ENCODE data around the gene ADAM33.

Gene ADAM33

DNA sequence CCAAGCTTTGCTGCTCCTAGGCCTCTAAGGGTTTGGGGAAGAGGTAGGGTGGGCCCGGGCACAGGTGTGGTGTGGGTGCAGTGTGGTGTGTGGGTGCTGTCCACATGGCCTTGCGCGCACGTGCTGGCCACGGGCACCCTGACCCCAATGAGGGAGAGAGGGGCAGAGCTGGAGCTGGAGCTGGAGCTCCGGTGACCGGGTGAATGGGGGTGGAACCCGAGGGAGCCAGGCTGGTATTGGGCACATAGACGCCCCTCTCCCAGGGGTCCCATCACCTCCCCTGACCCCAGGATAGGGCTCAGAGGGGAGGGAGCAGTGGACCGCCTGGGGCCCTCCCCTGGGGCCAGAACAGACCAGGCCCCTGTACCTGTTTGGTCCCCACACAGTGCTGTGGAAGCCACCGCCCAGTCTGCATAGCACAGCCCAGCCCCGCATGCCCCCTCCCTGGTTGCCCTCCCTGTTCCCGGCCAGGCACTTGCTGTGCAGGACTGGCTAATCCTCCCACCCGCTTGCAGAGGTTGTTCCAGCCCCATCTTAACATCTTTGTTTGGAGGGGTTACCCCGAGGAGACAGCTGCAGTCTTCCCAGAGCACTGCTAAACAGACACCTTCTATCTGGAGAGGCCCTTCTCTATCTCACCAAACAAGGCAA lies 984 bp downstream of the ADAM33 start:
- FAIRE-seq (no peak), DNase-seq (ENCODE audit: insufficient read length) (no peak)
- no peak for TF ChIP-seq POLR2A (IDR thresholded peaks at IDR 0.05; ENCODE audit: low read depth, low read length)
- TF ChIP-seq POLR2AphosphoS5 (IDR thresholded peaks at IDR 0.05; ENCODE audit: low read depth, low read length), result no peak
- no peak for TF ChIP-seq TAF1 (IDR thresholded peaks at IDR 0.05; ENCODE audit: borderline replicate concordance, low read depth, low read length)

DNA sequence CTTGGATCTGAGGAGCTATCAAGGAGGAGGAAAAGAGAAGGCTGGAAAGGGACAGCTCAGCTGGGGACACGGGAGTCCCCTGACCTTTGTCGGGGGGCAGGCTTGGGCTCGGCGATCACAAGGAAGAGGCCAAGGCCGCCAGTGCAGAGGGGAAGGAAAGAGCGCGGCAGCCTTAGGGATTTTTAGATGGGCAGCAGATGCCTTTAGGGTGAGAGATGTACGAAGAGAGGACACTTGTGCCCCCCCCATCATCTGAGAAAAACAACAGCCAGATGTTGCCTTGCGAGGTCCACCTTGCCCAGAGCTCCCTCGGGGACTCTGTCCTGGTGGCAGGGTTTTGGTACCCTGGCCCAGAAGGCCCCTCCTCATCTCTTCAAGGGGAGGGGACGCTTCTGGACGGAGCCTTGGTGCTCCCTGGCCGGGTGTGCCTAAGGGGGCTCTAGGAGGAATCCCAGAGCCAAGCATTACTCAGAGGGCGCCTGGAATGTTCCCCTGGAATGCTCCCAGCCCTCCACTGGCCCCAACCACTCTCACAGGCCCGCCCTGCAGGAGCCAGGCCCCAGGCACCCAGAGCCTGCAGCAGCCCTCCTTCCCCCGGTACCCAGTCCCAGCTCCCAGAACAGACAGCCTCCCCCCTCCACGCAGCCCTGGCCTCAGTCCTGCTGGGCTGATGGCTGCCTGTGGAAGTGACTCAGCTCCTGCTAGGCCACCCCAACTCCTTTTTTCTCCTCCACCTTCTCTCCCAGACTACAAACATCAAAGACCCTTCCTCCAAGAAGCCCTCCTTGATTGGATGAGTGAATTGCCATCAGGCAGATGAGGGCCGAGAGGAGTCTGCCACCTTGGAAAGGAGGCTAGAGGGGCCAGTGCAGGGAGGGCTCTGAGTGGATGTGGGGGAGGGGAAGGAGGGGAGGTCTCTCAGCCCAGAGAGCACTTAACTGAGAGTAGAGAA lies 1.8 kb downstream of the ADAM33 start:
- FAIRE-seq (no peak), DNase-seq (ENCODE audit: insufficient read length) (no peak)
- no peak for TF ChIP-seq POLR2A (IDR thresholded peaks at IDR 0.05; ENCODE audit: low read depth, low read length)
- TF ChIP-seq TAF1 (IDR thresholded peaks at IDR 0.05; ENCODE audit: borderline replicate concordance, low read depth, low read length), result no peak
- TF ChIP-seq POLR2AphosphoS5 (IDR thresholded peaks at IDR 0.05; ENCODE audit: low read depth, low read length), result no peak

DNA sequence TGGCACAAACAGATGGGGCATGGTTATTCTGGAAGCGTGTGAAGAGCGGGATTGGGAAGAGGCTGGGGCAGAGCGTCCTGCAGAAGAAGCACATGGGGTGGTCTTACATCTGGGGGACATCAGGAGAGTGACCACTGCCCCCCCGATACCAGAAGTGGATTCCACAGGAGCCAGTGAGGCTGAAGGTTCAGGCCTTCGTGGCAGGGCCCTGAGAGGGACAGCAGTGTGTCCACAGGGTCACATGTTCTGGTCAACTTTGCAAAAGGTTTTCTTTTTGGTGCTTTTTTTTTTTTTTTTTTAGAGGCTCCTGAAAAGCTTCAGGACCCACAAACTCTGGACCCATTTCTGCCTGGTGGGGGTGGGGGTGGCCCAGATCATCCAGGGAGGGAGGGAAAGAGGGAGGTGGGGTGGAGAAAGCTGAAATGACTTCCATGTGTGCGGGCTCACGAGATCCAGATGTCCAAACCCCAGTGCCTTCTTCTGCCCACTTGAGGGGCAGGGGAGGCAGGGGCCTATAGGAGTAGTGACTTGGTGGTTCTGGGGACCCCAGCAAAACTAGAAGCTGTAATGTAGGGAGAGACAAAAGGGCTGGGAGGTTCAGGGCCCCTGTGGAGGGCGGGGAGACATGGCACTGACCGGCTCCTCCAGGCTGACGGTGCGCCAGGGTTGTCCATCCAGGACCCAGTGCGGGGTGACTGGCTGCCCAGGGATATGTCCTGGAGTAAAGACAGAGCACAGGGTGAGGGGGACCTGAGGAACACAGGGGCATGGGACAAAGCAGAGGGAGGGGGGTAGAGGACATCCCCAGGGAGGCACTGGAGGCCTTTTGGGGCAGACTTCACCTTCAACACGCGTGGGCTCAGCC lies 2.7 kb downstream of the ADAM33 start:
- DNase-seq (ENCODE audit: insufficient read length), result no peak
- TF ChIP-seq POLR2A (IDR thresholded peaks at IDR 0.05; ENCODE audit: low read depth, low read length), result no peak
- TF ChIP-seq POLR2AphosphoS5 (IDR thresholded peaks at IDR 0.05; ENCODE audit: low read depth, low read length), result no peak
- TF ChIP-seq TAF1 (IDR thresholded peaks at IDR 0.05; ENCODE audit: borderline replicate concordance, low read depth, low read length), result no peak
- FAIRE-seq, result no peak

DNA sequence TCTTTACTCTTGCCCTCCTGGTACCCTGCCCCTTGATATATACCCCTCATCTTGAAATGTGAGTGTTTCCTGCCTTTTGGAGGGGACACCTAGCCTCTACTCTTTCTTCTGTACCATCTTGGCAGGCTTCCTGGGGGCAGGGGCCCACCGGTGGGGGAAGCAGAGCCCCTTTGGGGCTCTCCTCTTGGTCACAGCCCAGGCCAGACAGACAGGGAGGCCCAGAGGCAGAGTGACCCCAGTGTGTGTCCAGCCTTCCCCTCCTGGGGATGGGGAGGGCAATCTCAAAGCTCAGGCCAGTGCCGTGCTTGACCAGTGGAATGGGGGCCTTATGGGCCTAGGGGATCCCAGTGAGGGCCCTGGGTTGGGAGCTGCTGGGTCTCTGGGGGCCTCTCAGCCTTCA lies 3.6 kb downstream of the ADAM33 start:
- DNase-seq (ENCODE audit: insufficient read length) (no peak), FAIRE-seq (no peak)
- TF ChIP-seq TAF1 (IDR thresholded peaks at IDR 0.05; ENCODE audit: borderline replicate concordance, low read depth, low read length), result no peak
- no peak for TF ChIP-seq POLR2A (IDR thresholded peaks at IDR 0.05; ENCODE audit: low read depth, low read length)
- no peak for TF ChIP-seq POLR2AphosphoS5 (IDR thresholded peaks at IDR 0.05; ENCODE audit: low read depth, low read length)

DNA sequence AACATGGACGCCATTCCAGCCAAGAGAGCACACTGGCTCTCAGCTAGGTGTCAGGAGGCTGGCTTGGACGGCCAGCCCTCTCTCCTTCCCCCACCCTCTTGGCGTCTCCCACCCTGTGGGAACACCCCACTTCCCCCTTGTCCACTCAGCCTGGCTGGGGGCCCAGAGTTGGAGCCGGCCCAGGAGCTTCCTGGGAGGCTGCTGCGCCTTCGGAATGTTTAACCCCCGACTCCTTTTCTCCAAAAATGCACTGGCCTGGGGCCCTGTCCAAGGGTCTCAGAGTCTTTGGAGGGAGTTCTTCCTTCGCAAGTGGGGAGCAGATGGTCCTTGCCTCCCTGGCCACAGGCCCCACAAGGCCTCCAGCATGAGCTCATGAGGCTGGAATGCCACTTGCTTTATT lies 4.1 kb downstream of the ADAM33 start:
- FAIRE-seq, result no peak
- no peak for TF ChIP-seq TAF1 (IDR thresholded peaks at IDR 0.05; ENCODE audit: borderline replicate concordance, low read depth, low read length)
- no peak for TF ChIP-seq POLR2A (IDR thresholded peaks at IDR 0.05; ENCODE audit: low read depth, low read length)
- TF ChIP-seq POLR2AphosphoS5 (IDR thresholded peaks at IDR 0.05; ENCODE audit: low read depth, low read length), result no peak
- DNase-seq (ENCODE audit: insufficient read length), result no peak

DNA sequence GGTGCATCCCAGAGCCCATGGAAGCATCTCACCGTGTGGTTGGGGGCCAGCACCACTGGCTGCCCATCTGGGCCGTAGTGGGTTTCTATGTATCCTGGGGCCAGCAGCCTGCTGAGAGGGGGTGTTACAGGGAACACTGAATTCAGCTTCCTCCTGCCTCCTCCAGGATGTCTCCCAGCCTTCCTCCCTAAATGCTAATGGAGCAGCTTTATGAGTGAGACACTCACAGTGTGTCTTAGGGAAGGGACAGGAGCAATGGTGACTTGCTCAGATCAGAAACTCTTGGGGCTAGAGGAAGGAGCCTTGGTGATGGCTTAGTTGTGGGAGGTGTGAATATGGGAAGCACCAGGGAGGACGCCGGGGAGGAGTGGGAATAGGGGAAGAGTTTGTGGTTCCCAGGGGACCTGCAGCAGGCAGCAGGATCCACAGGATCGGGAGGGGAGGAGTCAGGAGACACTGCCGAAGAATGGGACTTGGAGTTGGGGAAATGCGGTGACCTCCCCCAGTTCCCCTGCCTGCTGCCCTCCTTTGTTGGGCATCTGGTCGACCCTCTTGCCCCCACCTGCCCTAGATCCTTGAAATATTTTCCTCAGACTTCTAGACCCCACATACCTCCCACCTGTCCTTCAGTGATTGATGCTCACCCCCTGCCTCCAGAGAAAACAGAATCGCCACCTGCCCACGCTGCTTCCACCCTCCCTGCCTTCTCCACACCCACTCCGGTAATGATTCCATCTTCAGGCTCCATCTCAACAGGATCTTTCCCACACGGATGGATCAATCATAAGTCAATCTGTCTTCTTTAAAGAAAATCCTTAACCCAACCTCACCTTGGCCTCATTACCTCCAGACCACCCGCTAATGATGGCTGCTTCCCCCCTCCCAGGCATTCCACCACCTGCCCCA lies 6.6 kb downstream of the ADAM33 start:
- FAIRE-seq (no peak), DNase-seq (ENCODE audit: insufficient read length) (no peak)
- TF ChIP-seq TAF1 (IDR thresholded peaks at IDR 0.05; ENCODE audit: borderline replicate concordance, low read depth, low read length) (no peak), POLR2AphosphoS5 (IDR thresholded peaks at IDR 0.05; ENCODE audit: low read depth, low read length) (no peak), POLR2A (IDR thresholded peaks at IDR 0.05; ENCODE audit: low read depth, low read length) (no peak)

DNA sequence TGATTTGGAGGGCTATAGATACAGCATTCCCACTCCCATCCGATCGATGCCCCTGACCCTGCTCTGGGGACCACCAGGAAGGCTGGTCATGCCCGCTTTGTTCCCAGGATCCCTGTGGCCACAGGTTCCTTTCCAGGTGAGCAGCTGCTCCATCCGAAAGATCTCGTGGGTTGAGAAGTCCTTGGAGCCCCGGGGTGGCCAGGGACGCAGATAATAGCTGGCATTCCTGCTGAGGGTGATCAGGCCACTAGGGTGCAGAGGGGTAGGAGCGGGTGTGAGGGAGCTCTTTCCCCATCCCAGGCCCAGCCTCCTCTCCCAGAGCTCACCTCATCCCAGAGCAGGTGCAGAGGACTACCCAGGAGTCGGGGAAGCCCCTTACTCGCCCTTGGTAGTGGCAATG lies 7.4 kb downstream of the ADAM33 start:
- FAIRE-seq, result no peak
- no peak for DNase-seq (ENCODE audit: insufficient read length)
- TF ChIP-seq POLR2A (IDR thresholded peaks at IDR 0.05; ENCODE audit: low read depth, low read length) (no peak), POLR2AphosphoS5 (IDR thresholded peaks at IDR 0.05; ENCODE audit: low read depth, low read length) (no peak), TAF1 (IDR thresholded peaks at IDR 0.05; ENCODE audit: borderline replicate concordance, low read depth, low read length) (no peak)

DNA sequence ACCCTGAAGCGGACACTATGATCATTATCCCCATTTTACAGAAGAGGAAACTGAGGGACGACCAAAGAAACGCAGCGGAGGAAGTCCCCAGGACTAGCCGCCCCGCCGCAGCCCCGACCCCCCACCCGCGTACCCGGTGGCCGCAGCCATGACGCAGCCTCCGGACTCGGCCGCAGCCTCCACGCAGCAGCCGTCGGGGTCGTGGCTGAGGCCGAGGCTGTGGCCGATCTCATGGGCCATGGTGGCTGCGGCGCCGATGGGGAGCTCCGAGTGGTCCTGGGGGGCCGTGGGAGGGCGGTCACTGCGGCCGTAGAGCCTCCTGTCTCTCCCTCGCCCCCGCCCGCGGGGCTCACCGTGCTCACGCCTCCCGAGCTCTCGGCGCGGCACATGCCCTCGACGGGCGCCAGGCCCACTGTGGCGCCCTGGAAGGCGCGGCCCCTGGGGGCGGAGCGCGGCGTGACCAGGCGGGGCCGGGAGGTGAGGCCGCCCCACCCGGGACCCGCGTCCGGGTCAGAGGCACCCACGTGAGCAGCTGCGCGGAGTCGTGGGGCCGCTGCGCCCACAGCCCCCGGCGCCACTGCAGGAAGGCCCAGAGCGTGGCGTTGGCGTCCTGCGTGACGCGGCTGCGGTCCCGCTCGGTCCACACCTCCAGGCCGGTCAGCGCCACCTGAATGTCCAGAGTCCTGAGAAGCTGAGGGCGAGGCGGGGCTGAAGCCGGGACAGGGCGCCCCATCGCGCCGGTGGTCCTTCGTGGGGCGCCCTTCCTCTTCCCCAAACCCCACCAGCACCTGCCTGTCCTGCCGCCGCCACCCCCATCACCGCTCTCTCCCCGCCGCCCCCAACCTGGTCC lies 8.4 kb downstream of the ADAM33 start:
- no peak for FAIRE-seq
- TF ChIP-seq TAF1 (IDR thresholded peaks at IDR 0.05; ENCODE audit: borderline replicate concordance, low read depth, low read length) (no peak), POLR2A (IDR thresholded peaks at IDR 0.05; ENCODE audit: low read depth, low read length) (no peak), POLR2AphosphoS5 (IDR thresholded peaks at IDR 0.05; ENCODE audit: low read depth, low read length) (no peak)
- no peak for DNase-seq (ENCODE audit: insufficient read length)

DNA sequence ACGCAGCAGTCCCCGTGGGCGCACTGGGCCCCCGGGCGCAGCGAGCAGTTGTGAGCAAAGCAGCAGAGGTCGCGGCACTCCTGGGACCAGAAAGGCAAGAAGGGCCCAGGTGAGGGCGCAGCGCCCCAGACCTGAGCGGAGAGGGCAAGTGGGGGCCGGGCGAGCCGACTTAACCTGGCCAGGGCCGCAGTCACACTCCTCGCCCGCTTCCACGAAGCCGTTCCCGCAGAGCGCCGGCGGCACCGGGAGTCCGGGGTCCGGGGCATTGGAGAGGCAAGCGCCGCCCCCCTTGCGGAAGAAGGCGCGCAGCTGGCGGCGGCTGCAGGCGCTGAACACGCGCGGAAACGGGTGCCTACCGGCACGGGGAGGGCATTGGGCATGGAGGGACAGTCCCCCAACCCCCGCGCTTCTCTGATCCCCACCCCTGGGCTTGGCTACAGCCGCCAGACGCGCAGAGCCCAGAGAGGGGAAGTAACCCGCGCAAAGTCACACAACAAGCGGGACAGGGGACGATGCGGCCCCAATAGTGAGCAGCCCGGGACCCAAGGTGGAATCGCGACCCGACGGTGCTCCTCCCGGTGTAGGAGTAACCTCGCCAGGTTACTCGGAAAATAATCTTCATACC lies 9.2 kb downstream of the ADAM33 start:
- FAIRE-seq, result no peak
- no peak for DNase-seq (ENCODE audit: insufficient read length)
- TF ChIP-seq POLR2A (IDR thresholded peaks at IDR 0.05; ENCODE audit: low read depth, low read length) (no peak), POLR2AphosphoS5 (IDR thresholded peaks at IDR 0.05; ENCODE audit: low read depth, low read length) (no peak), TAF1 (IDR thresholded peaks at IDR 0.05; ENCODE audit: borderline replicate concordance, low read depth, low read length) (no peak)

Measured in GM12892 (cell line).